ENCODE measurements around the gene CDON.

The CDON gene

GRCh38 chr11:125958872-125959400 is 103.7 kb downstream of the CDON start:
- WGBS (ENCODE audit: extremely low coverage, insufficient coverage, insufficient read length) = no CpG with 5 or more reads among the region's 4 CpGs
- Histone ChIP-seq H3K9me3 (ENCODE audit: insufficient read depth, low read depth, low read length) (no peaks in the 10 kb centered on the region), H3K4me2 (ENCODE audit: low read length) (no peak overlapping the region)

GRCh38 chr11:125957618-125958332 is 104.9 kb downstream of the CDON start:
- H3K36me3 ChIP-seq (ENCODE audit: control insufficient read depth in 1 of 2, insufficient read depth in 2 of 2, low read length in 2 of 2) = peaks cover 54 to 57% of the 10 kb centered on the region in 2 experiments
- H2AK5ac ChIP-seq (ENCODE audit: low read length) = no peak overlapping the region
- no peak overlapping the region for H4K8ac ChIP-seq (ENCODE audit: low read depth, low read length)
- H3K9ac ChIP-seq (ENCODE audit: low read length) = no peak overlapping the region
- H3K79me2 ChIP-seq (ENCODE audit: control insufficient read depth, insufficient read depth, low read length, poor library complexity) = no peaks in the 10 kb centered on the region
- H3K4me3 ChIP-seq (ENCODE audit: low read depth, low read length) = no peak overlapping the region
- H3K4me1 ChIP-seq (ENCODE audit: control insufficient read depth in 1 of 2, insufficient read depth in 2 of 2, low read length in 2 of 2) = peaks cover 3 to 12% of the 10 kb centered on the region in 2 experiments
- H3K27ac ChIP-seq (ENCODE audit: low read depth, low read length) = no peak overlapping the region
- H2AFZ ChIP-seq (ENCODE audit: insufficient read depth, low read length, poor library complexity) = peak overlapping the region; percentile 0
- no peak overlapping the region for H3K4ac ChIP-seq (ENCODE audit: low read depth, low read length)
- no peak overlapping the region for H2BK120ac ChIP-seq (ENCODE audit: insufficient read depth, low read length, poor library complexity)
- H3K79me1 ChIP-seq (ENCODE audit: low read length) = no peaks in the 10 kb centered on the region
- no peak overlapping the region for H2BK12ac ChIP-seq (ENCODE audit: low read length)
- H3K27me3 ChIP-seq (ENCODE audit: insufficient read depth, low read length) = no peaks in the 10 kb centered on the region
- no peak overlapping the region for H4K12ac ChIP-seq (ENCODE audit: low read depth, low read length)
- H3K14ac ChIP-seq (ENCODE audit: low read length) = no peak overlapping the region
- DNase-seq = no peak
- no peak overlapping the region for H3K4me2 ChIP-seq (ENCODE audit: low read length)
- no CpG with 5 or more reads among the region's 14 CpGs for WGBS (ENCODE audit: extremely low coverage, insufficient coverage, insufficient read length)
- H4K91ac ChIP-seq (ENCODE audit: low read depth, low read length) = no peak overlapping the region
- no peak overlapping the region for H3K18ac ChIP-seq (ENCODE audit: low read length)
- H3K23ac ChIP-seq (ENCODE audit: low read length) = no peak overlapping the region
- H2BK5ac ChIP-seq (ENCODE audit: low read depth, low read length, poor library complexity) = no peak overlapping the region
- H3K9me3 ChIP-seq (ENCODE audit: insufficient read depth, low read depth, low read length) = no peaks in the 10 kb centered on the region

More at GRCh38 chr11:125958872-125959400, 103.7 kb downstream of the CDON start:
- Histone ChIP-seq H3K23ac (ENCODE audit: low read length) (no peak overlapping the region), H2BK12ac (ENCODE audit: low read length) (no peak overlapping the region), H3K9ac (ENCODE audit: low read length) (no peak overlapping the region), H3K79me2 (ENCODE audit: control insufficient read depth, insufficient read depth, low read length, poor library complexity) (no peaks in the 10 kb centered on the region), H3K4me3 (ENCODE audit: low read depth, low read length) (no peak overlapping the region), H2AK5ac (ENCODE audit: low read length) (no peak overlapping the region), H3K27ac (ENCODE audit: low read depth, low read length) (no peak overlapping the region), H3K36me3 (ENCODE audit: control insufficient read depth in 1 of 2, insufficient read depth in 2 of 2, low read length in 2 of 2) (peaks cover 46 to 52% of the 10 kb centered on the region in 2 experiments), H4K91ac (ENCODE audit: low read depth, low read length) (no peak overlapping the region), H3K4me1 (ENCODE audit: control insufficient read depth in 1 of 2, insufficient read depth in 2 of 2, low read length in 2 of 2) (peaks cover 3 to 12% of the 10 kb centered on the region in 2 experiments), H3K27me3 (ENCODE audit: insufficient read depth, low read length) (no peaks in the 10 kb centered on the region), H2BK5ac (ENCODE audit: low read depth, low read length, poor library complexity) (no peak overlapping the region), H3K18ac (ENCODE audit: low read length) (no peak overlapping the region), H3K4ac (ENCODE audit: low read depth, low read length) (no peak overlapping the region), H2BK120ac (ENCODE audit: insufficient read depth, low read length, poor library complexity) (no peak overlapping the region), H4K8ac (ENCODE audit: low read depth, low read length) (no peak overlapping the region), H2AFZ (ENCODE audit: insufficient read depth, low read length, poor library complexity) (no peak overlapping the region), H3K14ac (ENCODE audit: low read length) (no peak overlapping the region), H3K79me1 (ENCODE audit: low read length) (no peaks in the 10 kb centered on the region), H4K12ac (ENCODE audit: low read depth, low read length) (no peak overlapping the region)
- DNase-seq = no peak

DNA sequence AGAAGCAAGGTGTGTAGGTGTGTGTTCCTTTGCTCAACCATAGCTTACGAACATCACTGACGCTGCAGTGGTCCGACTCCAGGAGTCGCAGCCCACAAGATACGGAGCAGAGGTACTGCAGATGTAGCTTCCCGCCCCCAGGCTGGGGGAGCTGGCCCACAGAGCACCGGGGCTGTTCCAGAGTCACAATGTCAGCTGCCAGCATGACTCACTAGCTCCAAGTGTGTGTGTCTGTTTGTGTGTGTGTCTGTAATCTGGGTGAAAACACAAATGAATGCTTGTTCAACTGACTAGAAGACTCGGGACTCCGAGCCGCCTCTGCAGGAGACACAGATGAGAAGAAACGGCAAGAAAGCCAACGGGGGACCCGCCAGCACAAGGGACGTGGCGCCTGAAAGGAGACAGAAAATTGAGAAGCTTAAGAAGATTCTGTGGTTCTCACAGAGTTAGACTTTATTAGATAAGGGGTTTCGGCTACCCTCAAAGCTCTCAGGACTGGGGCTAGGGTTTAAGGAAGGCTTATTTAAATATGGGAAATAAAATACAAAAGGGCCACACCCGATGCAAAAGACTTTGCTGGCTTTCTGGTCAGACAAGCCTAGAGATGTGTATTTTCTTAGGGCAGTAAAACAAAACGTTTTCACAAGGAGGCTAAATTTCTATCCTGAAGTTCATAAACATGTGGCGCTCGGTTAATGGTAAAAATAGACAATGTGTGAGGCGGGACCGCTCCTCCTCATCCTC is 106.1 kb downstream of the CDON start:
- no CpG with 5 or more reads among the region's 22 CpGs for WGBS (ENCODE audit: extremely low coverage, insufficient coverage, insufficient read length)
- H2AFZ ChIP-seq (ENCODE audit: insufficient read depth, low read length, poor library complexity) = no peak overlapping the region

DNA sequence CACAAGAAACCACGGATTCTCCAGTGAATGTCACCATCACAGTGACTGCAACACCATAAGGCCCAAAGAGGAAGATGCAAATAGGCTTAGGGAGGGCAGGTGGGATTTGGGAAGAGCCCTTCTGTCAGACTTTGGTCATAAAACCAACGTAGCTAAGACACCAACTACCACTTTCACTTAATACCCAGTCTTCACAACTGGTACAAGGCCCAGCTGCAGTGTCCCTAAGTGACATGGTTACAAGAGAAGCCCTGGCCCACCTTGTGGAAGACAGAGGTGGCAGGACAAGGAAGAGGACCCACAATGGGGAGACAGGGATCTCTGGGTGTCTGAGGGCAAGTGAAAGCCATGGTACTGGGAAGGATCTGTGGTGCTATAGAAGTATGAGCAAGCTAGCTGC is 106.8 kb downstream of the CDON start:
- no peak for DNase-seq
- Histone ChIP-seq H4K8ac (ENCODE audit: low read depth, low read length) (no peak overlapping the region), H2AFZ (ENCODE audit: insufficient read depth, low read length, poor library complexity) (no peak overlapping the region), H3K36me3 (ENCODE audit: control insufficient read depth in 1 of 2, insufficient read depth in 2 of 2, low read length in 2 of 2) (peaks cover 54 to 61% of the 10 kb centered on the region in 2 experiments), H2BK120ac (ENCODE audit: insufficient read depth, low read length, poor library complexity) (no peak overlapping the region), H3K9me3 (ENCODE audit: insufficient read depth, low read depth, low read length) (no peaks in the 10 kb centered on the region), H3K18ac (ENCODE audit: low read length) (no peak overlapping the region), H2BK5ac (ENCODE audit: low read depth, low read length, poor library complexity) (no peak overlapping the region), H3K9ac (ENCODE audit: low read length) (no peak overlapping the region), H3K14ac (ENCODE audit: low read length) (no peak overlapping the region), H3K4me2 (ENCODE audit: low read length) (no peak overlapping the region), H4K91ac (ENCODE audit: low read depth, low read length) (no peak overlapping the region), H3K27ac (ENCODE audit: low read depth, low read length) (no peak overlapping the region), H3K79me1 (ENCODE audit: low read length) (peaks cover 4% of the 10 kb centered on the region), H3K4ac (ENCODE audit: low read depth, low read length) (no peak overlapping the region), H3K27me3 (ENCODE audit: insufficient read depth, low read length) (no peaks in the 10 kb centered on the region), H3K4me1 (ENCODE audit: control insufficient read depth in 1 of 2, insufficient read depth in 2 of 2, low read length in 2 of 2) (peaks cover 11 to 22% of the 10 kb centered on the region in 2 experiments), H3K79me2 (ENCODE audit: control insufficient read depth, insufficient read depth, low read length, poor library complexity) (no peaks in the 10 kb centered on the region), H3K23ac (ENCODE audit: low read length) (no peak overlapping the region), H4K12ac (ENCODE audit: low read depth, low read length) (no peak overlapping the region), H2BK12ac (ENCODE audit: low read length) (no peak overlapping the region), H3K4me3 (ENCODE audit: low read depth, low read length) (no peak overlapping the region), H2AK5ac (ENCODE audit: low read length) (no peak overlapping the region)
- WGBS (ENCODE audit: extremely low coverage, insufficient coverage, insufficient read length) = no CpG with 5 or more reads among the region's 2 CpGs

More for the DNA sequence above, 106.1 kb downstream of the CDON start:
- H3K4me1 ChIP-seq (ENCODE audit: control insufficient read depth in 1 of 2, insufficient read depth in 2 of 2, low read length in 2 of 2) = peaks cover 7 to 16% of the 10 kb centered on the region in 2 experiments
- no peak overlapping the region for H2BK5ac ChIP-seq (ENCODE audit: low read depth, low read length, poor library complexity)
- DNase-seq = no peak
- no peak overlapping the region for H2AK5ac ChIP-seq (ENCODE audit: low read length)
- no peaks in the 10 kb centered on the region for H3K79me2 ChIP-seq (ENCODE audit: control insufficient read depth, insufficient read depth, low read length, poor library complexity)
- no peak overlapping the region for H2BK12ac ChIP-seq (ENCODE audit: low read length)
- H3K36me3 ChIP-seq (ENCODE audit: control insufficient read depth in 1 of 2, insufficient read depth in 2 of 2, low read length in 2 of 2) = peaks cover 55 to 59% of the 10 kb centered on the region in 2 experiments
- H3K23ac ChIP-seq (ENCODE audit: low read length) = no peak overlapping the region
- H3K4ac ChIP-seq (ENCODE audit: low read depth, low read length) = peak overlapping the region; percentile 30
- no peak overlapping the region for H3K9ac ChIP-seq (ENCODE audit: low read length)
- H3K14ac ChIP-seq (ENCODE audit: low read length) = peak overlapping the region; percentile 42
- H4K12ac ChIP-seq (ENCODE audit: low read depth, low read length) = no peak overlapping the region
- no peak overlapping the region for H3K4me3 ChIP-seq (ENCODE audit: low read depth, low read length)
- no peak overlapping the region for H2BK120ac ChIP-seq (ENCODE audit: insufficient read depth, low read length, poor library complexity)
- H4K8ac ChIP-seq (ENCODE audit: low read depth, low read length) = no peak overlapping the region
- peak overlapping the region; percentile 51 for H4K91ac ChIP-seq (ENCODE audit: low read depth, low read length)
- H3K79me1 ChIP-seq (ENCODE audit: low read length) = peaks cover 2% of the 10 kb centered on the region
- H3K18ac ChIP-seq (ENCODE audit: low read length) = no peak overlapping the region
- no peaks in the 10 kb centered on the region for H3K9me3 ChIP-seq (ENCODE audit: insufficient read depth, low read depth, low read length)
- no peak overlapping the region for H3K4me2 ChIP-seq (ENCODE audit: low read length)
- H3K27ac ChIP-seq (ENCODE audit: low read depth, low read length) = peak overlapping the region; percentile 24
- H3K27me3 ChIP-seq (ENCODE audit: insufficient read depth, low read length) = no peaks in the 10 kb centered on the region
